Iris pigment epithelial cell (primary cell): ENCODE data around the gene IL4I1.
A peak's percentile ranks its signal among the peaks of the same experiment; 100 is the strongest.

Experiments
- DNase-seq: peaks from one replicate; pipeline ENCODE4 v3.0.0-alpha.2; 2011; ENCODE audit warnings: low read depth

The IL4I1 gene

GRCh38 chr19:49894879-49895565, 1.7 kb downstream of the IL4I1 start:
- no peak for DNase-seq

DNA sequence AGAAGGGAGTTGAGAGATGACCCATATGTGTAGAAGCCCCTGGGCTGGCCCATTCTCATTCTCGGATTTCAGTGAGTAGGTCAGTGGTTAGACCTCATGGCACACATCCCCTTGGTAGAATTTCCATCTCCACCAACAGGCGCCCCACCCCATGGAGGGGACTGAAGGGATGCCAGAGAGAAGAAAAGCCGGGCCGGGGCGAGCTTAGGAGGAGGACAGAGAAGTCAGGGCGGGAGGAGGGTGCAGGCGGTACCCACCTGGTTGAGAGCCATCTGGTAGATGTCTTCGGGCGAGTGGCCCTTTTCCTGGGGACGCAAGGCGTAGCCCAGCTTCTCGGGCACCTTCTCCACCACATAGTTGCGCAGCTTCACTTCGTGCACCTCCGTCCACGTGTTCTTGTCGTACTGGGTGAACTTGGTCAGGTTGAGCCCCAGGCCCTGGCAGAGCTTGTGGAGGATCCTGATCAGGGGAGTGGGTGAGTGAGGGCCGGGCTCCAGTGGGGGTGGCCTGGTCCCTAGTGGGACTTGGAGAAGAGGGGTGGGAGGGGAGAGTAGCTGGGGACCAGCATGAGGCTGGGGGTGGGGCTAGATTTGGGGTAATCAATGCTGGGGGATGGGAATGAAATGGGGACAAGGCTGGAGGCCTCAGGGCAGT, 2.5 kb downstream of the IL4I1 start:
- no peak for DNase-seq

- DNase-seq, result no peak
Observed at GRCh38 chr19:49892716-49893115, 4.0 kb downstream of the IL4I1 start.

GRCh38 chr19:49891393-49891792, 5.3 kb downstream of the IL4I1 start:
- DNase-seq, result no peak

- DNase-seq, result no peak
Observed at GRCh38 chr19:49890349-49891311, 6.1 kb downstream of the IL4I1 start.

- DNase-seq, result peak; percentile 72
Observed at GRCh38 chr19:49889687-49890348, 6.9 kb downstream of the IL4I1 start.

DNA sequence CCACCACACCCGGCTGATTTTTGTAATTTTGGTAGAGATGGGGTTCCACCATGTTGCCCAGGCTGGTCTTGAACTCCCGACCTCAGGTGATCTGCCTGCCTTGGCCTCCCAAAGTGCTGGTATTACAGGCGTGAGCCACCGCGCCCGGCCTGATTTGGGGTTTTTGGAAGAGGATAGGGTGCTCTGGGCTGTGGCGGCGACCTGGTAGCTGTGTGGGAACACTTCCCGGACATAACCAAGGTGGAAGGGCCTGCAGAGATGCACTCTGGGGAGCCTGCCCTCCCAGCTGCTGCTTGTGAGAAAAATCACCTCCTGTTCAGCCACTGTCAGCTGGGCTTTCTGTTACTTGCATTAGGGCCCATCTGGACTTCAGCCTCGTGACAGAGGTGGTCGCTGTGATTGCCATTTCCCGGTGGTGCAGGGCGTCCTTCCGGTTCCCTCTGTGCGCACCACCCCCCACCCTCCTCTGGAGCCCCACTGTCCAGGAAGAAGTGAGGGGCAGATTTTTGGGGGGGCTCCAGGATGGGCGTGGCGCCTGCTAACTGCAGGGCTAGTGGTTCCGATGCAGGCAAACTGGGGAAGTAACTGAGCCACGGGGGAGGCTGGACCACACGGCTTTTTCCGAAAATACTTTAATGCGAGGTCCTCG, 7.5 kb downstream of the IL4I1 start:
- DNase-seq, result no peak

DNA sequence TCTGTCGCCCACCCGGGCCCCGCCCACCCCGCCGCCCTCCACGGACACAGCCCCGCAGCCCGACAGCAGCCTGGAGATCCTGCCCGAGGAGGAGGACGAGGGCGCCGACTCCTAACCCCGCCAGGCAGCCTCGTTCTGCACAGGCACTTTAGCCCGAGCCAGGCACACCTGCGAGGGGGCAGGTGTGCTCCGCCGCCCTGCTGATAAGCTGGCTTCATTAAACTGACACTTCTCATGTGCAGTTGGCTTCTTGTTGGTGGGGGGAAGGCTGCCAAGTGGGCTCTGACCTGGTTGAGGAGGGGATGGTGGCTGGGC, 8.2 kb downstream of the IL4I1 start:
- no peak for DNase-seq

GRCh38 chr19:49887665-49888509, 8.8 kb downstream of the IL4I1 start:
- no peak for DNase-seq

DNA sequence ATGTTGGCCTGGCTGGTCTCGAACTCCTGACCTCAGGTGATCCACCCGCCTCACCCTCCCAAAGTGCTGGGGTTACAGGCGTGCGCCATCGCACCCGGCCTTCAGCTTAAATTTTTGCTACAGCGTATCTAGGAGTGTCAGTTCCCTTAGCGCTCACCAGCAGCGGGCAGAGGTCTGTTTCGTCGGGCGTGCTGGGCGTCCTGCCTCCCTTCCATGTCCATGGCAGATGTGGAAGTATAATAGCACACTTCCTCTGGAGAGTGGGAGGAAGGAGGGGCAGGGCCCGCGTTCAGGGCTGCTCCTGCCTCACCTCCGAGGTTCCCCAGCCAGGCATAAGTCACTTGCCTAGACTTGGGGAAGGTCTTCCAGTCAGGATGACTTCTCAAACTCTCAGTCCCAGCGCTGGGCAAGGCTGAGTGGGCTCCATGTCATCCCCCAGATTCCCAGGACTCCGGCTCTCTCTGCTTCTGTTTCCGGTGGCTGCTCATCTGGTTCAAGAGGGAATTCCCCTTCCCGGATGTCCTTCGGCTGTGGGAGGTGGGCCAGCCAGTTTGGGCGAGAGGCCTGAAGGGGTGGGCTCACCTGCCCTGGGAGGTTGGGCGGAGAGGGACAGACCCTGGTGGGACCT, 9.5 kb downstream of the IL4I1 start:
- no peak for DNase-seq

GRCh38 chr19:49884760-49885159, 11.9 kb downstream of the IL4I1 start:
- no peak for DNase-seq

- no peak for DNase-seq
Observed at GRCh38 chr19:49884109-49884508, 12.6 kb downstream of the IL4I1 start.

DNA sequence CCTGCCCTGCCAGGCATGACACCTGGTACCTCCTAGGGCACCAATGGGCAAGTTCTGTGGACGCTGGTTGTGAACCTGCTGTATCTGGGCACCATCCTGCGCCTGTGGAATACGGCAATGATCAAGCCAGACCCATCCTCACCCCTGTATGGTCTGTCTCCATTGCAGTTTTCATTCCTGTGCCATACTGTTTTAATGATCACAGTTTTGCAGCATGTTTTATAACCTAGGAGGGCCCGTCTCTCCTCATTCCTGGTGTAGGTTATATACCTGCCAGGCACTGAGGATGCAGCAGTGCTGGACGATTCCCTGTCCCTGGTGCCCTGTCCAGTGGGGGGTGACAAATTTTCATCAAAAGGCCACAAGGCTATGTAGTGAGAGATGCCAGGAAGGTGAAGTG, 13.6 kb downstream of the IL4I1 start:
- no peak for DNase-seq

DNA sequence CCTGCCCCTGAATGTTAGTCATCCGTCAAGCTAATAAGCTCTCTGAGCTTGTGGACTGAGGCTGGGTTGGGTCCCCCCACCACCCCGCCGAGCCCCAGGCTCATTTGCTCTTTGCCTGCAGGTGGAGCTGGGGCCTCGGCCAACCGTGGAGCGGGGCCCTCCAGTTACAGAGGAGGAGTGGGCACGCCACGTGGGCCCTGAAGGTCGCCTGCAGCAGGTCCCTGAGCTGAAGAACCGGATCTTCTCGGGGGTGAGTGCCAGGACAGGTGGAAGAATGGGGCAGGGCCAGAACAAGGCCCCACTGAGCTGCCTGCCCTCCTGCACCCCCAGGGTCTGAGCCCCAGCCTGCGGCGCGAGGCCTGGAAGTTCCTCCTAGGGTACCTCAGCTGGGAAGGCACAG, 14.0 kb downstream of the IL4I1 start:
- no peak for DNase-seq

DNA sequence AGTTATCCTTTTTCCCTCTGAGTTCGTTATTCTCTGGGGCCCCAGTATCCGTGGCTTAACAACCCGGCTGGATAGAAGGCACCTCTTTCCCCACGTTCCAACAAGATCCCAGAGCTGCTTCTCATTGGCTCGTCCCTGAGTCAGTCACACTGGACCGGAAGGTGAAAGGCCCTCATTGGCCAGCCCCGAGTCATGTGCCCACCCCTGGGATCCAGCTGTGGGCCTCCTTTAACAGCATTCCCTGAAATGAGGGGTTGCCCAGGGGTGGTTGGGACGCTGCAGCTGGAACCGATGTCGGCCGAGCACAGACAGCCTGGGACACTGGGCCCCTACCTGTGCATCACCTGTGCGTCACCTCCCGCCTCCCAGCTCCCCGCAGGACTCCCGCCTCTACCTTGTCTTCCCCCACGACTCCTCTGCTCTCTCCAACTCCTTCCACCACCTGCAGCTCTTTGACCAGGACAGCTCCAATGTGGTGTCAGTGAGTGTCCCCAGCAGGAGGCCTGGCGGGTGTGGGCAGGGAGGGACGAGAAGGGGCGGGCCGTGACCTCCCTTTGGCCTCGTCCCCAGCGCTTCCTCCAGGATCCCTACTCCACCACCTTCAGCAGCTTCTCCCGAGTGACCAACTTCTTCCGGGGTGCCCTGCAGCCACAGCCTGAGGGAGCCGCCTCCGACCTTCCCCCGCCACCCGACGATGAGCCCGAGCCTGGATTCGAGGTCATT, 14.9 kb downstream of the IL4I1 start:
- no peak for DNase-seq

DNA sequence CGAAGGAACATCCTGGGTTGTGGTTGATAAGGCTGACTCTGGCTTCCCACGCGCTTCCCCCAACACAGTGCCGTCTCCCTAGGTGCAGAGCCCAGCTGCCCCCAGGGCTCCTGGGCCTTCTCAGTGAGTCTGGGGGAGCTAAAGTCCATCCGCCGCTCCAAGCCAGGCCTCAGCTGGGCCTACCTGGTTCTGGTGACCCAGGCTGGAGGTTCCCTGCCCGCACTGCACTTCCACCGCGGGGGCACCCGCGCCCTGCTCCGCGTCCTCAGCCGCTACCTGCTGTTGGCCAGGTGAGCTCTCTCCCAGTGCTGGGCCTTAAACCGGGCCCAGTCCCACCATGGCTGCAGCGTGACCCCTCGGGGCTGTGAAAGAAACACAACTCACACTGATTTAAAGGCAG, 15.5 kb downstream of the IL4I1 start:
- DNase-seq, result no peak

GRCh38 chr19:49880162-49880869, 16.4 kb downstream of the IL4I1 start:
- no peak for DNase-seq

GRCh38 chr19:49879243-49879963, 17.3 kb downstream of the IL4I1 start:
- no peak for DNase-seq

GRCh38 chr19:49878744-49879070, 18.0 kb downstream of the IL4I1 start:
- DNase-seq, result no peak
